Measurements from ENCODE around the gene SGSM2. TPM values are rescaled to one million over a fixed set of nuclear protein-coding genes. Genes with fewer than 3 reads are reported as not detected.

SGSM2 gene
- total RNA-seq, 1 experiment from 2014 or later = 31.4 TPM

DNA sequence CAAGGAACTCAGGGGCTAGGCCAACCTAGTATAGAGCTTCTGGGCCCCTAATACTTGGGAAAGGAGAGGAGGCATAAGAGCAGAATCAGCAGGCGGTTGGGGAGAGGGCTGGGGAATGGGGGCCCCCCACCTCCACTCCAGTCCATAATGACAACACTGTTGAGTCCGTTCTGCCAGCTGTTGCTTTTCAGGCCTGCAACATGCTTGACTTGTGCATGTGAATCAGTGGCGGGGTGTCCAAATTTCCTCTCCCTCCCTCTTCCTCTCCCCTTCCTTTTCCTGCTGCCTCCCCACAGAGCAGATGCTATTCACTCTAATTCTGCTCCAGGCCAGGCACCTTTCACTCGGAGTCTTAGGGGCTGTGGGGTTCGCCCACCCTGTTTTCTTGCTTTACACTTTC is 31.7 kb downstream of the SGSM2 start:
- Histone ChIP-seq H3K36me3 (replicated peaks; ENCODE audit: control insufficient read depth, insufficient read depth, low read length) (peaks cover 3% of the 10 kb centered on the region), H3K27me3 (ENCODE audit: control insufficient read depth, insufficient read depth, low read length) (no peaks in the 10 kb centered on the region), H3K4me3 (ENCODE audit: insufficient read depth, low read depth, low read length) (no peak overlapping the region)
- DNase-seq = no peak

DNA sequence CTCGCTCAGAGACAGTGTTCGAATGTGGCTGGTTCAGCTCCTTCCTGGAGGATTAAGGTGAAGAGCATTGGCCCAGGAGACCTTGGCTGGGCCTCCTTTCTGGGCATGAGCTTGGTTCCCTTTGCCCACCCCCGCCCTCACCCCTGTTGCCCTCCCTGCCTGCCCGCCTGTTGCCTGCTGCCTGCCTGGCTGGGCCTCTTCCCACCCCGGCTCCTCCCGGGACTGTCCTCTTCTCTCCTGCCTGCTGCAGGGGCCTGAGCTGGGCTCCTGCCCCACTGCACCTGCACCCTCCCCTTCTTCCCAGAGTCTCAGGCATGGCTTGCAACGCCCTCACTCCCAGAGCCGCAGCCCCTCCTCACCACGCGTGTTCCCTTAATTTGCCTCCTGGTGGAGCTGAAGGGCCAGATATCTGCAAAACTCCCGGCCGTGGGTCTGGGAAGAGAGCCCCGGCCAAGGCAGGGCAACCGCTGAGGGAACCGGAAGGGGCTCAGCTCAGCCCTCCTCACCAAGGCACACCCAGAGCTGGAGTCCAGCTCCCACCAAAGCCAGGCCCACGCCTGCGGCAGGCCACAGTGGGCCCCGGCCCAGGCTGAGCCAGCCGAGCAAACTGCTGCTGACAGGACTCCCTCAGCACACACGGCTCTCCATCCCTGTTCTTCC is 32.4 kb downstream of the SGSM2 start:
- Histone ChIP-seq H3K27me3 (ENCODE audit: control insufficient read depth, insufficient read depth, low read length) (no peaks in the 10 kb centered on the region), H3K4me3 (ENCODE audit: insufficient read depth, low read depth, low read length) (no peak overlapping the region), H3K36me3 (replicated peaks; ENCODE audit: control insufficient read depth, insufficient read depth, low read length) (peaks cover 1% of the 10 kb centered on the region)
- DNase-seq = peak; percentile 93

DNA sequence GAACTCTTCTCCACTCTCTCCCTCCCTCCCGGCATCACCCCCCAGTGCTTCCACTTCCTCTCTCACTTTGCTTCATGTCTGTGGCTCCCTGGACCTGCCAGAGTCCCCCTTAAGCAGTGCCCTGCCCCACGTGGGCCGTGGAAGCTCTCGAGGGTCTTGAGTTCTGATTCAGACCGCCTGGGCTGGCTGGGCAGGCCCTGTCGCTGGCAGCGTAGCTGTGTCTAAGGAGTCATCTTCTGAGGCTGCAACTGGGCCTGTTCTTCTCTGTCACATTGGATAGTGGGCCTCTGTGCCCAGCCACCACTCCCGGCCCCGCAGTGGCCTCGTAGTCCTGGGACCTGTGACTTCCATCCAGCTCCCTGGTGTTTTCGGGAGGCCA is 32.9 kb downstream of the SGSM2 start:
- Histone ChIP-seq H3K4me3 (ENCODE audit: insufficient read depth, low read depth, low read length) (no peak overlapping the region), H3K36me3 (replicated peaks; ENCODE audit: control insufficient read depth, insufficient read depth, low read length) (peaks cover 1% of the 10 kb centered on the region), H3K27me3 (ENCODE audit: control insufficient read depth, insufficient read depth, low read length) (no peaks in the 10 kb centered on the region)
- DNase-seq = no peak

DNA sequence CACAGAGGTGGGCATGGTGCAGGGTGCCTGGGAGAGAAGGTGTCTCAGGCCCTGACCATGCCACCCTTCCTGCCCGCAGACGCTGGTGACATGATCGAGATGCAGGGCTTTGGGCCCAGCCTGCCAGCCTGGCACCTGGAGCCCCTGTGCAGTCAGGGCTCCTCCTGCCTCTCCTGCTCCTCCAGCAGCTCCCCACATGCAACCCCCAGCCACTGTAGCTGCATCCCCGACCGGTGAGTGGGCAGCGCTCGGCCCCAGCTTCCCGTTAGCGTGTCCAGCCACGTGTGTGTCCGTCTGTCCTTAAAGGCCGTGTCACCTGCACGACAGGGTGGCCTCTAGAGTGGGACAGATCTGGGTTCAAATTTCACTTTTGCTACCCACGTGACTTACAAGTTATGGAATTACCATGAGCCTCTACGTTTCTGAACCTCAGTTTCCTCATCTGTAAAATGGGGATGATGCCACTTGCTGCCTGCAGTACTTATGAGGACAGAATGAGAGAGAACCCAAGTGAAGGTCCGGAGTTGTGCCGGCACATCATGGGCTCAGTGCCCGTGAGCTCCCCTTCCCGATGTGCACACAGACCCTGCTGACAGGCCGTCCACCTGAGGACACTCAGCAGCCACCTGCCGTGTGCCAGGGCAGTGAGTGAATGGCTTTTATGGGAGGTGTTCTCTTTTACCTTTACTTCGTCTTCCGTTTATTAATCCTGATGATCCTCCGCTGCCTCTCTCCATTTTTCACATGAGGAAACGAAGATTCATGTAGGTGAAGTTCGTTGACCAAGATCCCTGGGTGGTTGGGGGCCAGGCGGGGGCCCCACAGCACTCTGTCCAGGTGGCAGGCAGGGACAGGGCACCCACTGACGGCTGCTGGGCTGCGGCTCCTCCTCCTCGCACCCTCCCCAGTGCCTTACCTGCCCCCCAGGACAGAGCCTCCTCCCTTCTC is 34.2 kb downstream of the SGSM2 start:
- Histone ChIP-seq H3K36me3 (replicated peaks; ENCODE audit: control insufficient read depth, insufficient read depth, low read length) (peaks cover 1% of the 10 kb centered on the region), H3K4me3 (ENCODE audit: insufficient read depth, low read depth, low read length) (no peak overlapping the region), H3K27me3 (ENCODE audit: control insufficient read depth, insufficient read depth, low read length) (no peaks in the 10 kb centered on the region)
- no peak for DNase-seq

DNA sequence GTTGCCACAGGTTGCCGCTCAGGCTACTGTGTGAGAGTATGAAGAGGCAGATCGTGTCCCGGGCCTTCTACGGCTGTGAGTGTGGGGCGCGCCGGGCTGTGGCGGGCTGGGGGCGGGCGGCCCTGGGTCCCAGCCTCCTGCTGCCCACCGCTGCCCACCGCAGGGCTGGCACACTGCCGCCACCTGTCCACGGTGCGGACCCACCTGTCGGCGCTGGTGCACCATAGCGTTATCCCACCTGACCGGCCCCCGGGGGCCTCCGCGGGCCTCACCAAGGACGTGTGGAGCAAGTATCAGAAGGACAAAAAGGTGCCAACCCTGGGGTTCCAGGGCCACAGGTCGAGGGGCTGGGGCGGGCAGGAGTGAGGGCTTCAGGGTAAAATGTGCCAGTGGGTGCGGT is 34.9 kb downstream of the SGSM2 start:
- no peak for DNase-seq
- Histone ChIP-seq H3K27me3 (ENCODE audit: control insufficient read depth, insufficient read depth, low read length) (no peaks in the 10 kb centered on the region), H3K4me3 (ENCODE audit: insufficient read depth, low read depth, low read length) (no peak overlapping the region), H3K36me3 (replicated peaks; ENCODE audit: control insufficient read depth, insufficient read depth, low read length) (peaks cover 1% of the 10 kb centered on the region)

- no peak for DNase-seq
- H3K27me3 ChIP-seq (ENCODE audit: control insufficient read depth, insufficient read depth, low read length) = no peaks in the 10 kb centered on the region
- H3K36me3 ChIP-seq (replicated peaks; ENCODE audit: control insufficient read depth, insufficient read depth, low read length) = peaks cover 1% of the 10 kb centered on the region
- no peak overlapping the region for H3K4me3 ChIP-seq (ENCODE audit: insufficient read depth, low read depth, low read length)
Measured at GRCh38 chr17:2372681-2373080, 35.4 kb downstream of the SGSM2 start.

- no peaks in the 10 kb centered on the region for H3K27me3 ChIP-seq (ENCODE audit: control insufficient read depth, insufficient read depth, low read length)
- H3K36me3 ChIP-seq (replicated peaks; ENCODE audit: control insufficient read depth, insufficient read depth, low read length) = peaks cover 1% of the 10 kb centered on the region
- H3K4me3 ChIP-seq (ENCODE audit: insufficient read depth, low read depth, low read length) = no peak overlapping the region
- DNase-seq = no peak
Measured at GRCh38 chr17:2373179-2373578, 35.9 kb downstream of the SGSM2 start.

- no peak overlapping the region for H3K4me3 ChIP-seq (ENCODE audit: insufficient read depth, low read depth, low read length)
- peaks cover 1% of the 10 kb centered on the region for H3K36me3 ChIP-seq (replicated peaks; ENCODE audit: control insufficient read depth, insufficient read depth, low read length)
- no peak for DNase-seq
- no peaks in the 10 kb centered on the region for H3K27me3 ChIP-seq (ENCODE audit: control insufficient read depth, insufficient read depth, low read length)
Measured at GRCh38 chr17:2374549-2375285, 37.4 kb downstream of the SGSM2 start.

- no peaks in the 10 kb centered on the region for H3K27me3 ChIP-seq (ENCODE audit: control insufficient read depth, insufficient read depth, low read length)
- no peak overlapping the region for H3K4me3 ChIP-seq (ENCODE audit: insufficient read depth, low read depth, low read length)
- DNase-seq = no peak
- peaks cover 1% of the 10 kb centered on the region for H3K36me3 ChIP-seq (replicated peaks; ENCODE audit: control insufficient read depth, insufficient read depth, low read length)
Measured at GRCh38 chr17:2375406-2375805, 38.1 kb downstream of the SGSM2 start.

DNA sequence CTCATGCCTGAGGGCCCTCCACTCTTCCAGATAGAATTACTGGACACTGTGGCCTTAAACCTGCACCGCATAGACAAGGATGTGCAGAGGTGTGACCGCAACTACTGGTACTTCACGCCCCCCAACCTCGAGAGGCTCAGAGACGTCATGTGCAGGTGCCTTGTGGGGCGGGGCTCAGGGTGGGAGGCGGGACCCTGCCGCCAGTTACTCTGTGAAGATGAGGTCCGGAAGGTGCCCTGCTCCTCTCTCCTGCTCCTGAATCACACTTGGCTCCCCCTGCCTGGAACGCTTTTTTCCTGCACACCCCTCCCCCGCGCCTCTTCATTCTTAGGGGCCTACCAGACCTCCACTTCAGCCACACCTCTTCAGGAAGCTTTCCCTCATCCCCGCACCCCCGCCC is 38.8 kb downstream of the SGSM2 start:
- Histone ChIP-seq H3K36me3 (replicated peaks; ENCODE audit: control insufficient read depth, insufficient read depth, low read length) (peaks cover 1% of the 10 kb centered on the region), H3K27me3 (ENCODE audit: control insufficient read depth, insufficient read depth, low read length) (no peaks in the 10 kb centered on the region), H3K4me3 (ENCODE audit: insufficient read depth, low read depth, low read length) (no peak overlapping the region)
- peak; percentile 73 for DNase-seq

GRCh38 chr17:2377659-2378058 is 40.4 kb downstream of the SGSM2 start:
- H3K27me3 ChIP-seq (ENCODE audit: control insufficient read depth, insufficient read depth, low read length) = no peaks in the 10 kb centered on the region
- H3K4me3 ChIP-seq (ENCODE audit: insufficient read depth, low read depth, low read length) = no peak overlapping the region
- peaks cover 1% of the 10 kb centered on the region for H3K36me3 ChIP-seq (replicated peaks; ENCODE audit: control insufficient read depth, insufficient read depth, low read length)
- no peak for DNase-seq

GRCh38 chr17:2378905-2379304 is 41.6 kb downstream of the SGSM2 start:
- Histone ChIP-seq H3K27me3 (ENCODE audit: control insufficient read depth, insufficient read depth, low read length) (no peaks in the 10 kb centered on the region), H3K36me3 (replicated peaks; ENCODE audit: control insufficient read depth, insufficient read depth, low read length) (no peaks in the 10 kb centered on the region; the same call in none of the 2 replicates), H3K4me3 (ENCODE audit: insufficient read depth, low read depth, low read length) (no peak overlapping the region)
- DNase-seq = no peak

GRCh38 chr17:2379489-2380225 is 42.4 kb downstream of the SGSM2 start:
- H3K36me3 ChIP-seq (replicated peaks; ENCODE audit: control insufficient read depth, insufficient read depth, low read length) = no peaks in the 10 kb centered on the region; the same call in none of the 2 replicates
- H3K27me3 ChIP-seq (ENCODE audit: control insufficient read depth, insufficient read depth, low read length) = no peaks in the 10 kb centered on the region
- DNase-seq = no peak
- H3K4me3 ChIP-seq (ENCODE audit: insufficient read depth, low read depth, low read length) = no peak overlapping the region

Measured in H7 (cell line).